Stimulated activated CD4-positive, alpha-beta T cell treated with anti-CD3 and anti-CD28 coated beads, Interleukin-12 subunit alpha, Interleukin-12 subunit beta, amount 100 ng/mL, for 48 hours (primary cell): ENCODE data around the gene MRPL20.
"Not testable (repeated sequence)": the region's sequence is repeated elsewhere in the genome, so short reads cannot be mapped to it uniquely, and the experiment has no call there.

Source experiments
- DNase-seq, 3 donors: peaks; one replicate each; pipeline ENCODE4 v3.0.0-alpha.2; 2020; ENCODE audit warnings: low read depth in 2 of 3, low spot score in 1 of 3

MRPL20 gene

GRCh38 chr1:1437033-1437903 is 30.2 kb upstream of the MRPL20 start:
- DNase-seq = no peak

- no peak for DNase-seq
These were observed 29.5 kb upstream of the MRPL20 start for GRCh38 chr1:1436630-1437032.

- no peak for DNase-seq
These were observed 29.0 kb upstream of the MRPL20 start for GRCh38 chr1:1435911-1436629.

- DNase-seq = peak in 2 of 3 donors; percentile 53
These were observed 28.2 kb upstream of the MRPL20 start, which contains the start of gene VWA1 for GRCh38 chr1:1435106-1435903. Gene VWA1 (plus strand): TSS chr1:1435690. CDS start chr1:1435749, 59 bp downstream.

GRCh38 chr1:1434824-1435105 is 27.7 kb upstream of the MRPL20 start:
- DNase-seq = no peak

DNA sequence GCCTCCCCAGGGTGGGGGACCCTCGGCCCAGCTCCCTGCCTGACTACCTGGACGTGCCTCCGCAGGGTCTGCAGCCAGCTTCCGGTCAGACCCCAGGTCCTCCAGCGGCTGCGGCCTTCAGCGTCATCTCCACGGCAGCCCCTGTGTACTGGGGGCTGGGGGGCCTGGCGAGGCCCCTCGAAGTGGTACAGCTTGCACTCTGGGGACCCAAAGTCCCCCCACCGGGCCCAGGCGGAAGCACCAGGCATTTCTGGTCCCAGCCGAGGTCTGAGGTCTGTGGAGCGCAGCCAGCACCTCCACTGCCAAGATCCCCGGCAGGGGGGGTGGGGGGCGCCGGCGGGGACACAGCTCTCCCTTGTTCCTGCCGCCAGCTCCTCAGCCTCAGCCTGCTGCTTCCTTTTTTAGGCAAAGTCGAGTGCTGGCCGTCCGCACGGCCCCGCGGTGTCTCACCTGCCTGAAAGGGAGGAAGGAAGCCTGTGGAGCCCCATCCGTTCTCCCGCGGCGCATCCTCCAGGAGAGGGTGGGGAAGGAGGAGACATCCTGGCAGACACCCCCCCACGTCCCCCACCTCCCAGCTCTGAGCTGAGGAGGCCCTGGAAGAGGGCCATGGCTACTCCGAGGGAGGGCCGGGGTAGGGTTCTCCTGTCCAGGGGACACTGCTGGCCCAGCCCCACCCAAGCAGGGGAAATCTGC is 27.2 kb upstream of the MRPL20 start:
- no peak for DNase-seq

DNA sequence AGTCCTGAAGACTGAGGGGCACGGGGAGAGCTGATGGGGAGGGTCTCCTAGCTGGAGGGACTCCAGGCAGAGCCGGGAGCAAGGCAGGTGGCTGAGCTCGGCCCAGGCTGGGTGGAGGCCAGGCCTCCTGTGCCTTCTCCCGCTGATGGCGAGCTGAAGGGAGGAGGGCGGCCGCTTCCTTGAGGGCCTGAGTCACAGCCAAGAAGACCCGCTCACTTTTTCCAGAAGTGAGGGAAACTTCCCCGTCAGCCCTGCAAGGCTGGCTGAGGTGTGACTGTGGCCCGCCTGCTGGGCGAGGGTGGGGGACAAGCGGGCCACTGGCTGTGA is 26.7 kb upstream of the MRPL20 start:
- peak; percentile 60 to 62 (median 62) for DNase-seq

- no peak for DNase-seq
These were observed 26.1 kb upstream of the MRPL20 start for GRCh38 chr1:1432951-1433803.

GRCh38 chr1:1432274-1432950 is 25.3 kb upstream of the MRPL20 start:
- no peak for DNase-seq

DNA sequence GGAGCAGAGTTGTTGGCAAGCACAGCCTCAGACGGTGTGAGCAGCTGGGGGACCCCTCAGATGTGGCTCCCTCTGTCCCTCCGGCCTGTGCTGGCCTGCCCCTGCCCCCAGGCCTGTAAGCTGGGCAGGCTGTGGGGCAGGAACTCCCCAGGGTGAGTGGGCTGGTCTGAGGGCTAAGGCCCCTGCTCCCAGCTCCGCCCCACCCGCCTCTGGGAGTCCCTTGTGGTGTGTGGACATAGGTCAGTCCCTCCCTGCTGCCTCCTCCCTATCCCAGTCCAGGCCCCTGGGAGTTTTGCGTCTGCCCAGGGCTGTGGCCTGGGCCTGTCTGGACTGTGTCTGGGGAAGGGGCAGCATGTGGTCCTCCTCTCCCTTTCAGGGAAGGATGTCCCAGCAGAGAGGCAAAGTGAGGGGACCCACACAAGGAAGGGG is 24.8 kb upstream of the MRPL20 start:
- no peak for DNase-seq

- no peak for DNase-seq
These were observed 24.1 kb upstream of the MRPL20 start for GRCh38 chr1:1430992-1431844.

GRCh38 chr1:1430114-1430982 is 23.3 kb upstream of the MRPL20 start:
- no peak for DNase-seq

- DNase-seq = no peak
These were observed 22.6 kb upstream of the MRPL20 start for GRCh38 chr1:1429671-1430073.

DNA sequence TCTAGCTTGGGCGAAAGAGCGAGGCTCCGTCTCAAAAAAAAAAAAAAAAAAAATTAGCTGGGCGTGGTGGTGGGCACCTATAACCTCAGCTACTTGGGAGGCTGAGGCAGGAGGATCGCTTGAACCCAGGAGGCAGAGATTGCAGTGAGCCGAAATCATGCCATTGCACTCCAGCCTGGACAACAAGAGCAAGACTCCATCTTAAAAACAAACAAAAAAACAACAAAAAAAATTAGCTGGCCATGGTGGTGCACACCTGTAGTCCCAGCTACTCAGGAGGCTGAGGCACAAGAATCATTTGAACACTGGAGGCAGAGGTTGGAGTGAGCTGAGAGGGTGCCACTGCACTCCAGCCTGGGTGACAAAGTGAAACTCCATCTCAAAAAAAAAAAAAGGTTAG is 21.9 kb upstream of the MRPL20 start:
- DNase-seq = not testable (repeated sequence)

DNA sequence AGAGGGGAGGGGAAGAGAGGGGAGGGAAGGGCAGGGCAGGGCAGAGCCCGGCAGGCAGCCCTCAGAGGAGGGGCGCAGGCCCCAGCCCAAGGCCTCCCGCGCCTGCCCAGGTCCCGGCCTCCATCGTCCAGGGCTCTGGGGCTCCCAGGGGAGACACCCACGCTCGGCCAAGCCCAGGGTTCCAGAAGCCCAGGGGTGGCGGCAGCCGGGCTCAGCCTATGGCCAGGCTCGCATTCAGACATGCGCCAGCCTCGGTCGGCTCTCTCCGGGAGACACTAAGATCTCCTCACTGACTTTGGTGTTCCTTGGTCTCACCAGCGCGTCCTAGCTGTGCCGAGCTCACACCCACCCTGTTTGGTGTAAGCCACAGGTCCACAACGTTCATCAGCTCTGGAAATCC is 21.1 kb upstream of the MRPL20 start:
- no peak for DNase-seq

DNA sequence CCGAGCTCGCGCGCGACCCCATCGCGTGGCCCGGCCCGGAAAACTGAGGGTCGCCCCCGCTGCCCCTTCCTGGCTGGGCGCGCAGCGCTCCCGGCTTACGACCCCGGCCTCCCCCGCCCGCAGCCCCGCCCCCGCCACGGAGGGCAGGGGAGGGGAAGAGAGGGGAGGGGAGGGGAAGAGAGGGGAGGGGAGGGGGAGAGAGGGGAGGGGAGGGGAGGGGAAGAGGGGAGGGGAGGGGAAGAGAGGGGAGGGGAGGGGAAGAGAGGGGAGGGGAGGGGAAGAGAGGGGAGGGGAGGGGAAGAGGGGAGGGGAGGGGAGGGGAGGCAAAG is 20.7 kb upstream of the MRPL20 start:
- no peak for DNase-seq

GRCh38 chr1:1427106-1427819 is 20.2 kb upstream of the MRPL20 start:
- no peak for DNase-seq
